ENCODE measurements around the gene KLF3.
"Not testable (repeated sequence)": the region's sequence is repeated elsewhere in the genome, so short reads cannot be mapped to it uniquely, and the experiment has no call there.

KLF3 gene

DNA sequence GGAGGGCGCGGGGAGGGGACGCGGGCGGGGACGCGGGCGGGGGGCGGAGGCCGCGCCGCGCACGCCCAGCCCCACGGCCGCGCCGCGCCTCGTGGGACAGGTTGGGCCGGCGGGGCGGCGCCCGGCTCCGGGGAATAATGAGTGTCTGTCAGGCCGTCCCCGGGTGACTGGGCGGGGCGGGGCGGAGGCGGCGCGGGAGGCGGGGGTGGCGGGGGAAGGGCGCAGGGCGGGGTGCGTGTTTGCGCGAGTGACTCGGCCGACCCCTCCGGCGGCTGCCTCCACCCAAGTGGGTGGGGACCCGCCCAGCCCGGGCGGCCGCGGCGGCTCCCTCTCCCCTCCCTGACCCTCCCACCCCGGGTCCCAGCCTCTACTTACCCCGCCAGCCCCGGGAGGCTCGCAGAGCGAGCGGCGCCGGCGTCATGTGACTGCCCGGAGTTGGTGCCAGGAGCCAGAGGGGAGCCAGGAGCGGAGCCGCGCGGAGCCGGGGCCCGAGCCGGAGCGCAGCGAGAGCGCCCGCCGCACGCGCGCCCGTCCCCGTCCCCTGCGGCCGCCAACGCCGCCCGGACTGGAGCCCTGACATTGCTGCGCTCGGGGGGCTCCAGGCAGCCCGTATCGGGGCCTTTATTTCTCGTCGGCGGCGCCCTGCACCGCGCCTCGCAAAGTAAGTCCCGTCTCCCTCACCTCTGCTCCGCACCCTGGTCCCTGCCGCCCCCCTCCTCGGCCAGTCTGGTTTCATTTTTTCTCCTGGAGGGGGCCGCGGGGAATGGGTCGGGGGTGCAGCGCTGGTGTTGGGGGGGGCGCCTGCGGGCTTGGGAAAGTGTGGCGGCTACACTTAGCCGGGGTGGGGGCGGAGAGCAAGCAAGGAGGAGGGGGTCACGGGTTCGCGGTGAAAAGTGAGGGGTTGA lies at the start of gene KLF3:
KLF3 (plus strand) TSS at position 399 of the 905 bp plus-strand sequence. CDS start 16,427 bp downstream, outside the sequence.
- peak; percentile 99 for DNase-seq

GRCh38 chr4:38614231-38614630 lies 49.8 kb upstream of the KLF3 start:
- no peak for DNase-seq

DNA sequence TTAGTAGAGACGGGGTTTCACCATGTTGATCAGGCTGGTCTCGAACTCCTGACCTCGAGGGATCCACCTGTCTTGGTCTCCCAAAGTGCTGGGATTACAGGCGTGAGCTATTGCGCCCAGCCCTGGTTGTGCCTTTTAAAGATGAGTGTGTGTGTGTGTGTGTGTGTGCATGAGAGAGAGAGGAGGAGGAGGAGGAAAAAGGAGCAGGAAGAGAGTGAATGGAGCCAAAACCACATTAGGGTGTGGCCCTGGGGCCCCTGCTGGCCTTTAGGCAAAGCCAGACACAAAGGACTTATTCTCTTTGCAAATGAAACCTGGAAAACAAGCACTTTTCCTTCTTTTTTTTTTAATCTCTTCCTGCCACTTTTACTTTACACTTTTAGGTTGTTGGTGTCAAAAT lies 48.2 kb upstream of the KLF3 start:
- DNase-seq, result no peak

GRCh38 chr4:38618505-38618904 lies 45.5 kb upstream of the KLF3 start:
- no peak for DNase-seq

DNA sequence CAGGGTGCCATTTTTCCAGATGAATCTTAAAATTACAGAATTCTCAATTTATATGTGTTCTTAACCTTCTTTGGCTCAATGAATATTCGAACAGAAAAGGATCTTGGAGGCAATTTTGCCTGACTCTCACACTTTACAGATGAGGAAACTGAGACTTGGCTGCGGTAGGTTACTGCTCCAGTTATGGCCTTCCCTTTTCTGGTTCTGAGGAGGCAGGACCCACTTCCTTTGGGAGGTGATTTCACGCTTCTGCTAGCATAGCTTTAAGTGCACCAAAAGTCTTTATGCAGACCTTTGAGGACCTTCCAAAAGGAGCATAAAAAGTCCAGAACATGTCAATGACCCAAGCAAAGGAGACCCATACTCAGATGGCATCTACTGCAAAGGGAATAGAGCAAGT lies 44.7 kb upstream of the KLF3 start:
- DNase-seq, result no peak

DNA sequence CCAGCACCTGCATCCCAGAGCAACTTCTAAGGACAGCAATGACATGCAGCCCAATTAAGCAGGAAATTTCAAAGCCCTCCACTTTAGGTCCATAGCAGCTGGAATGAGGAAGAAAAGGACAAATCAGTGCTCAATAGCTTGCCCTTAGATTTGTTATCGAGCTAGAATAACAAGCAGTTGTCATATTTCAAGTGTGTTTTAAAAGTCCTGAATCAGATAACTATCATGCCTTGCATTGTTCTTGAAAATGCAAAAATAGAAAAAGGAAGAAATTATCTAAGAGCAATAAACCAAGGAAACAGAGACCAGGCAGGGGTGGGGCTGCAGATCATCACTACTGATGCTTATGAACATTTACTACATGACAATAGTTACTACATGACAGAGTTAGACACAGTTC lies 43.9 kb upstream of the KLF3 start:
- DNase-seq, result no peak

- no peak for DNase-seq
These were observed 43.4 kb upstream of the KLF3 start for GRCh38 chr4:38620527-38621027.

GRCh38 chr4:38621028-38621684 lies 42.8 kb upstream of the KLF3 start:
- no peak for DNase-seq

DNA sequence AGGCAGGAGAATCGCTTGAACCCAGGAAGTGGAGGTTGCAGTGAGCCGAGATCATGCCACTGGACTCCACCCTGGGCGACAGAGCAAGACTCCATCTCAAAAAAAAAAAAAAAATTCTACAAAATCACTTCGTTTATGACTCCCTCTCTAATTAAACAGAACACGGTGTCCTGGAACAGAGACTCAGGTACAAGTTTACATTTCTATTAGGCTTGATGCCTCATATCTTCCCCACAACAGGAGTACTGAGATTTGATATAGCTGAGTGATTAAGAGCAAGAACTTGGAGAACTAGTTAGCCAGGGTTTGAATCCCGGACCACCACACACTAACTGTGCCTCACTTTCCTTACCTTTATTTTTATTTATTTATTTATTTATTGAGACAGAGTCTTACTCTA lies 42.2 kb upstream of the KLF3 start:
- no peak for DNase-seq

DNA sequence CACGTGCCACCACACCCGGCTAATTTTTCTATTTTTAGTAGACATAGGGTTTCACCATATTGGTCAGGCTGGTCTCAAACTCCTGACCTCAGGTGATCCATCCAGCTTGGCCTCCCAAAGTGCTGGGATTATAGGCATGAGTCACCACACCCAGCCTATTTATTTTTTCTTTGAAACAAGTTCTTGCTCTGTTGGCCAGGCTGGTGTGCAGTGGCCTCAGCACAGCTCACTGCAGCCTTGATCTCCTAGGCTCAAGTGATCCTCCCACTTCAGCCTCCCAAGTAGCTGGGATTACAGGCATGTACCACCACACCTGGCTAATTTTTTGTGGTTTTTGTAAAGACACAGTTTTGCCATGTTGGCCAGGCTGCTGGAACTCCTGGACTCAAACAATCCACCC lies 41.7 kb upstream of the KLF3 start:
- not testable (repeated sequence) for DNase-seq

GRCh38 chr4:38623260-38623659 lies 40.7 kb upstream of the KLF3 start:
- DNase-seq, result no peak

DNA sequence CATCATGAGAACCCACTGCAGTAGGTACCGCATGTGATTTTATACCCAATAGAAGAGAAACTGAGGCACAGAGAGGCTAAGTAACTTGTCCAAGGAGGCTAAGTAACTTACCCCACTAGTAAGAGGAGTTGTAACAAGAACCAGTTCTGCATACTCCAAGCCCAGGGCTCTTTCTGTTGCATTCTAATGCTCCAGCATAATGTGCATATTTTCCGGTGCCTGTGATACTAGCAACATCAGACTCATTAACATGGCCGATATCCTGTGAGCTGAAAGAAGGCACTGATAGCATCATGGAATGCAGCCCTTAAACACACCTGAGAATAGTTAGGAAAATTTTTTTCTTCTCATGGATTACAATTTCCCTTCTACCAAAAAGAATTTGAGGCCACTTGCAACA lies 39.7 kb upstream of the KLF3 start:
- no peak for DNase-seq

DNA sequence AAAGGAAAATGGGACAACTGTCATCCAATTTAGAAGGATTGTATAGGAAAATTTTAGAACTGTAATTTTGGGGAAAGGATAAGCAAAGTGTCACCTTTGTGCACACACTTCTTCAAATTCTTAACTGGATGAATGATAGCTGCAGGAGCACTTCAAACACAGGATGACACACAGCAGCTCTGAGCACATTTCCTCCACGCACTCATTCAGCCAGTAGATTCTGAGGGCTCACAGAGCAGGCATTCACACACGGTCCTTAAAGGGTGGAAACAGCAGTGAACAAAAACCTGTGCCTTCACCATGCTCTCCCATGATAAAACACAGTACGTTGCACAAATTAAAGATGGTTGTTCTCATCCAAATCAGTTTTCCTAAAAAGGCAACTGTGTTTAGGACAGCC lies 38.5 kb upstream of the KLF3 start:
- peak; percentile 53 for DNase-seq

DNA sequence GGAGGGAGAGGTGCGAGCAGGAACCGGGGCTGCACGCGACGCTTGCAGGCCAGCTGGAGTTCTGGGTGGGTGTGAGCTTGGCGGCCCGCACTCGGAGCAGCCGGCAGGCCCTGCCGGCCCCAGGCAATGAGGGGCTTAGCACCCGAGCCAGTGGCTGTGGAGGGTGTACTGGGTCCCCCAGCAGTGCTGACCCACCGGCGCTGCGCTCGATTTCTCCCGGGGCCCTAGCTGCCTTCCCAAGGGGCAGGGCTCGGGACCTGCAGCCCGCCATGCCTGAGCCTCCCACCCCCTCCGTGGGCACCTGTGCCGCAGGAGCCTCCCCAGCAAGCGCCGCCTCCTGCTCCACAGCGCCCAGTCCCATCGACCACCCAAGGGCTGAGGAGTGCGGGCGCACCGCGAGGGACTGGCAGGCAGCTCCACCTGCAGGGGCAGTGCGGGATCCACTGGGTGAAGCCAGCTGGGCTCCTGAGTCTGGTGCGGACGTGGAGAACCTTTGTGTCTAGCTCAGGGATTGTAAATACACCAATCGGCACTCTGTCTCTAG lies 37.0 kb upstream of the KLF3 start:
- DNase-seq, result not testable (repeated sequence)

DNA sequence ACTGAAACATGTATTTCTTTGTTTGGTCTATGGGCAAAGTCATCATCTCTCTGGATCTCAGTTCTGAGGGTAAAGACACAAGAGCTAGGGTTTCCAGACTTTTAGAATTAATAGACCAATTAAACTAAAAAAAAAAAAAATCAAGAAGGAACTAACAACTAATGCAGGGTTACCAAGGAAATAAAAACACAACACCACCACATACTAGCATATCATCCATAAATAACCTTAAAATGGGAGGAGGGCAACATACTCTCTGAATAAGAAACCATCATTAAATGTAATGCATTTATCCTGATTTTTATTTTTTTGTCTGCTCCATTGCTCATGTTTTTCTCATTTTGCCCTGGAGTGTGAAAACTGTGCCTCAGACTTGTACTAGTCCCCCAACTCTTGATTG lies 33.5 kb upstream of the KLF3 start:
- DNase-seq, result no peak

GRCh38 chr4:38634047-38634759 lies 29.8 kb upstream of the KLF3 start:
- DNase-seq, result no peak

- DNase-seq, result no peak
These were observed 24.8 kb upstream of the KLF3 start for GRCh38 chr4:38639242-38639641.

DNA sequence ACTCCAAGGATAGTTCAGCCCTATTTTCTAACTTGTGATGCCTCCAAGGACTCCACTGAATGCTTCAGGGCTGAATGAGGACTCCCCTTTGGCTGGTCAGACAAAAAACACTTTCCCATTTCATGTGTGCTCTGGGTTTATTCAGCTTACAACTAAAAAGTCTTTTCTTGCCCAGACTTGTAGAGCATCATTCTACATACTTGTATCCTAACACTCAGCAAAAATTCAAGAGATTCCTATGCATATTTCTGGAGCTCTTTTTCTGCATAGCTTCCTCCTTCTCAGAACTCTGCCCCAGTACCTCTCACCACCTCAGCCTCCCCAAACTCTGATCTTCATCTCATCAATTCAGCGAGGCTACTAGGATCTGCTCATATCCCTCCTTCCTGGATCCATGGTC lies 22.2 kb upstream of the KLF3 start:
- no peak for DNase-seq

GRCh38 chr4:38644201-38644600 lies 19.8 kb upstream of the KLF3 start:
- DNase-seq, result no peak

- DNase-seq, result no peak
These were observed 16.7 kb upstream of the KLF3 start for GRCh38 chr4:38647101-38647819.

DNA sequence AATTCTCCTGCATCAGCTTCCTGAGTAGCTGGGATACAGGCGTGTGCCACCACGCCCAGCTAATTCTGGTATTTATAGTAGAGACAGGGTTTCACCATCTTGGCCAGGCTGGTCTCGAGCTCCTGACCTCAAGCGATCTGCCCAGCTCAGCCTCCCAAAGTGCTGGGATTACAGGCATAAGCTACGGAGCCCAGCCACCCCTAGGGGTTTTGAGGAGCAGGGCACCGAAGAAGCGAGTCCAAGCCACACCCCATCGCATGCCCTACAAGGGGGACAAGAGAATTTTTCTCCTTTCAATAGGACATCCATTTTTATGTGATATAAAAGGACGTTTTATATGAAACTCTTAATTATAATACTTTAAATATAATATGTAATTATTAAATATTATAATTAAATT lies 13.9 kb upstream of the KLF3 start:
- no peak for DNase-seq

DNA sequence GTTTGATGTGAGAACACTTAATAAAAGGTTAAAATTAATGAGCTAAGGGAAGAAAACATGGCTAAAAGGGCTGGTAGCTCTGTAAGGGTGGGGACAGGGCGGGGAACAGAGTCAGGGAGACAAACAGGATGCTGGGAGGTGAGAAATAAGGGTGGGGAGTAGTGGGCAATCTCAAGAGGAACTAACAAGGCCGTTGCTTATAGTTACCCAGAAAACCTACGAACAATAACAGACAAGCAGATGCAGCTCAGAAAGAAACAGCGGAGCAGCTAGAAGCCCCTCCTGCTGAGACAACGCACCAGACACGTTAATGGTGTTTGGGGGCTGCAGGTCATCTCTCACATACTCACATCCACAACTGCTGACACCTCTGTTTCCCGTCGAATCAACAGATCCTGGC lies 9.7 kb upstream of the KLF3 start:
- DNase-seq, result peak; percentile 61

GRCh38 chr4:38656111-38656510 lies 7.9 kb upstream of the KLF3 start:
- DNase-seq, result no peak

Measured in CD4-positive, alpha-beta T cell treated with Interleukin-17A for 4 hours (primary cell).